GM19372 (cell line): ENCODE results near the gene RFX2.

ENCODE experiments used
- ATAC-seq: cut with Tn5 transposase; IDR thresholded peaks from one replicate; pipeline ENCODE4 v1.9.1; 2021; ENCODE audit warnings: mild to moderate bottlenecking, low read depth, moderate library complexity; ENCODE audit not compliant: unreplicated experiment

The RFX2 gene

DNA sequence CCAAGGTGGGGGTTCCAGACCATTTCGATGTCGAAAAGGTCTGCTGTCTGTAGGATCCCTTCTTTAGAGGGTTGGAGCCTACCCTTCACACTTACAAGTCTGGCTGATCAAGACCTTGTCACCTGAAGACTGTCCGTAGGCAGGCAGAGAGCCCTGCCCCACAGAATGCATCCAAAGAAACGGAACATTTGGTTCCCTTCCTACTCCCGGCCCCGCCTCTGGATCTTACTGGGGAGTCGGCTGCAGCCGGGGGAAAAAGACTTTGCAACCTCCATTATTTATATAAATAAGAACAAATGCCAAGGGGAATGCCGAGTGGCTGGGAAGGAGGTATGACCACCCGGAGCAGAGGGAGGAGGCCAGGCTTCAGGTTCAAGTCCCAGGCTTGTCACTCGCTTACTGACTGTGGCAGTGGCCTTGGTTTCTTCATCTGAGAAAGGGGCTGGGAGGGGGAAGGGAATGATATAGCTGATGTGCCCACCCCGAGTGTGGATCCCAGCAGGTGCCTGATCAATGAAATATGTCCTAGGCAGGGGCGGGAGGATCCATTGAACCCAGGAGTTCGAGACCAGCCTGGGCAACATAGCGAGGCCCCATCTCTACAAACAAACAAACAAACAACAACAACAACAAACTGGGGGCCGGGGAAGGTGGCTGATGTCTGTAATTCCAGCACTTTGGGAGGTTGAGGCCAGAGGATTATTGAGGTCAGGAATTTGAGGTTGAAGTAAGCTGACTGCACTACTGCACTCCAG, 48.7 kb downstream of the RFX2 start:
- ATAC-seq: no peak

DNA sequence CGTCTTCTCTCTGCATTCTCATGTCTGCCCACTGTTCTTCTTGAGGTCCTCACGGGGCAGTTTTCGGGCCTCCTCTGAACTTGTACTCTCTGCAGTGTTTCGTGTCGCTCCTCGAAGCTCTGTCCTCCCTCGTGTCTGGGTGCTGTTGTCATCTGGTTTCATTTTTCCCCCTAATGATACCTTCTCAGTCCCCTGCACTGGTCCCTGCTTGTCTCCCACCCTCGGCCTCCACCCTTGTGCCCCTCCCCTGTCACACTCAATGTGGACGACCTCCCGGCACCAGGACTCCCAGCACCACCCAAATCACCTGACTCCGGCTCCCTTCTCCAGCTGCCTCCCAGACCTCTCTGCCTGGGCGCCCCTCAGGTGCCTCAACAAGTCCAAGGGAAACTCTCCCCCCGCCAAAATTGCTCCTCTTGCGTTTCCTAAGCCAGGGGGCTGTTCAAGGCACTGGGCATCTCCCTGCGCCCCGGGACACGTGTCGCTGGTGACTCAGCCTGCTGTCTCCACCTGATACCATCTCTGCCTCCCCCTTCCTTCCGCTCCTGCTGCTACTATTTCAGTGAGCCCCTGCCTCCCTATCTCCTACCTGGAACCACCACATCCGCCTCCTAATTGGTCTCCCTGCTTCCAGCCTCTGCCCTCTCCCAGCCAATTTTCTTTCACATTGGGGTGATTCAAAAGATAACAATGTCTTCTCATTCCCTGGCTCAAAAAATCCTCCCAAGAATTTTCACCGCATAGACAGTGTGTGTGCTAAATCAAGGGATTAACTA, 49.5 kb downstream of the RFX2 start:
- ATAC-seq: no peak

- ATAC-seq: no peak
These were observed 50.2 kb downstream of the RFX2 start for GRCh38 chr19:6059988-6060599.

DNA sequence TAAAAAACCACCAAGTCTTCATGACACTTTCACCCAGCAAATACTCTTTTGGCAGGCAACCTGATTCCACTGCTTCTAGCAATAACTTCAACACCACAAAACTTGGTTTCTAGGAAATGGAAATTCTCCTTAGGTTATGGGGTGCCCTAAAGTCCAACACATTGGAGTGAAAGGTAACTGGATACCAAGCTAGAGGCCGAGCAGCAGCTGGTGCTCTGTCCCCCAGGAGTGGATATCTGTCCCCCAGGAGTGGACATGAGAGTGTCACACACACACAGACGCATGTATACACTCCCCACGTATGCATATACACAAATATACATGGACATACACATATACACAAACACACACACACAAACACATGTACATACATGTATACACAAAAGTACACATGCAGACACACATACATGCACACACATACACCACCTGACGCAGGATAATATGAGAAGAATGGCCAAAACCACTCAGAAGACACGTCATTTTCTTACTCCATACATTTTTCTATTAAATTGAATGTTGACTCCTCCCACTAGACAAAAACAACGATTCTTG, 50.8 kb downstream of the RFX2 start:
- no peak for ATAC-seq

DNA sequence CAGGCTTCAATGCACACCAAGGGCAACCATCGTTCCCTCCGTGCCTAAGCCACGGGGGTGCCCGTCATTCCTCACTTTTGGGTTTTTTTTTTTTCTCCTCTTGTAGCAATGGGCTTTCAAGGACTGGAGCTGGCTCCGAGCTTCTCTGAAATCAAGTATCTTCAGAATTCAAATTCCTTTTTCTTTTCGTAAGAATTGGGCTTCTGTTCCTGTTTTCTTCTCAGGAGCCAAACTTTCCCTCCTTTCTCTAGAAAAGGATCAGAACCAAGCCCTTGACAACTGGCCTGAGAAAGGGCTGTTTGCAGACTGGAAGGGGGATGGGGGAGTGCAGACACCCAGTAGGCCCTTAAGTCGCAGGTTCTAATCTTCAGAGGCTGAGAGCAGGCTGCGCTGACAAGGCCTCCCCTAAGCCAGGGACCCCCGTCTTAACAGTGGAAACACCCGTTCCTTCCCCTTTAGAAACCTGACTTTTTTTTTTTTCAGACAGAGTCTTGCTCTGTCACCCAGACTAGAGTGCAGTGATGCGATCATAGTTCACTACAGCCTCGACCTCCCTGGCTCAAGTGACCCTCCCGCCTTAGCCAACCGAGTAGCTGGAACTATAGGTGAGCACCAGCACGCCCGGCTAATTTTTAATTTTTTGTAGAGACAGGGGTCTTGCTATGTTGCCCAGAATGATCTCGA, 51.6 kb downstream of the RFX2 start:
- no peak for ATAC-seq

GRCh38 chr19:6057651-6058517, 52.4 kb downstream of the RFX2 start:
- ATAC-seq: no peak

DNA sequence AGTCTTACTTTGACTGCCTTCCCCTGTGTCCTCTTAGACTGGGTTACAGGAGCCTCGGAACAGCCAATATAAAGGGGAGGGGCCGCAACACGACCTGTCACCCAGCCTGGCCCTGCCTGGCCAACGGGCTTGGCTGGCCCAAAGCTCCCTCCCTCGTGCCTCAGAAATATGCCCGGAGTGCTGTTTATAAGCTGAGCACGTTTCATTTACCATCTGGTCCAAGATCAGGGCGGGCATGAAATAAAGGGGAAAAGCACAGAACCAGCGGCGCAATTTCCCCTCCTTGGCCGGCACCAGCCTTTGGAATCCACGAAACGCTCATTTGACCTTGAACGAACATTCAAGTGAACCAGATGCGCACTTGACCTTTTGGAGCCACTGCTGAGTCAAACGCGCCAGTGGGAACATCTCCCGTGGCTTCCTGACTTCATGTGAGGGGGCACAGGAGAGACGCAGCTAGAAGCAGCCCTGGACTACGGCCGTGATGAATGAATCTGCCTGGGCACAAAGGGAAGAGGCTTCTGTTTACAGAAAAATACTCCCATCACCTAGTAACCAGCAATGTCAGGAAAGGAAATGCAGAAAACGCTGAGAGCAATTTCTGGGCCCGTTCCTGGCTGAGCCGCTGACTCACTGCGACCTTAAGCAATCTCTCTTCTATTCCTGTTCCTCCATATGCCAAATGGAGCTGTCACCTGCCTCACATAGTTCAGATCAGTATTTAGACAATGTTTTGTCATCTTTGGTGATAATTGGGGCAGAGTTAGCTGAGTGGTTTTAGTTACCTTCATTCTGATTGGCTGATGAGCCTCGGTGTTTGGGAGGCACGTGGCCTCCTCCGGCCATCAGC, 53.3 kb downstream of the RFX2 start:
- ATAC-seq: no peak

DNA sequence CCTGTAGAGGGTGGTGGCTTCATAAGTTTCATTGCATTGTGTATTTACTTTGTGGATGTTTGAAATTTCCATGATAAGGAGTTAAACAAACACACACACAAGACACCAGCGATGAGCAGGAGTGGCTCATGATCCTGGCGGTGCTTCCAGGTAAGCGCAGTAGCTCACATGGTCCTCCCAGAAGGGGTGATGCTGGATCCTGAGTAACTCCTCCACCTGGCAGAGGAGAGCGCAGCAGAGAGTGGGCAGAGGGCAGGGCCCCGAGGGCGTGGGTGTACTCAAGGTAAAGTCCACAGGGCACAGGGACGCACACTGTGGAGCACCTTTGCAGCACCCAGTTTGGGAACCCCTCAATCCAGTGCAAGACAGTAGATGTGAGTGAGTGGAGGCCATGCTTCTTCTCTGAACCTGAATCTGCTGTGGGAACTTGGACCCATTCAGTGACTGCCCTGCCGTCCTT, 54.0 kb downstream of the RFX2 start:
- no peak for ATAC-seq

DNA sequence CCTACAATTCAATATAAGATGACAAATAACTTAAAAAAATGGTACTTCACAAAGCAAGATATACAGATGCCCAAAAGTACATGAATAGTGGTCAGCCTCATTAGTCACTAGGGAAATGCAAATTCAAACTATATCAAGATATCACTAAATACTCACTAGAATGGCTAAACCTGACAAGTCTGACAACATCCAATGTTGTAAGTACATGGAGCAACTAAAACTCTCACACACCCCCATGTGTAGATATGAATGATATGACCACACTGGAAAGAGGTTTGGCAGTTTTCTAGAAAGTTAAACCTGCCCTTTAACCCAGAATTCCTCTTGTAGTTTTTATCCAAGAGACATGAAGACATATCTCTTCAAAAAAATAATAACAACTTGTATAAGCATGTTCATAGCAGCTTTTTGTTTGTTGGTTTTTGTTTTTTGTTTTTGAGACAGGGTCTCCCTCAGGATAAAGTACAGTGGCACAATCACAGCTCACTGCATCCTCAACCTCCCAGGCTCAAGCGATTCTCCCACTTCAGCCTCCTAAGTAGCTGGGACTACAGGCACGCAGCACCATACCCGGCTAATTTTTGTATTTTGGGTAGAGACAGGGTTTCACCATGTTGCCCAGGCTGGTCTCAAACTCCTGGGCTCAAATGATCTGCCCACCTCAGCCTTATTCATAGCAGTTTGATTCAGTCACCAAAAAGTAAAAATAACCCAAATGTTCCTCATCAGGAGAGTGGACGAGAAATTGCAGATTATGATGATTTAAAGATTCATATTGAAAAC, 55.1 kb downstream of the RFX2 start:
- no peak for ATAC-seq

GRCh38 chr19:6048793-6049405, 61.4 kb downstream of the RFX2 start:
- ATAC-seq: no peak

DNA sequence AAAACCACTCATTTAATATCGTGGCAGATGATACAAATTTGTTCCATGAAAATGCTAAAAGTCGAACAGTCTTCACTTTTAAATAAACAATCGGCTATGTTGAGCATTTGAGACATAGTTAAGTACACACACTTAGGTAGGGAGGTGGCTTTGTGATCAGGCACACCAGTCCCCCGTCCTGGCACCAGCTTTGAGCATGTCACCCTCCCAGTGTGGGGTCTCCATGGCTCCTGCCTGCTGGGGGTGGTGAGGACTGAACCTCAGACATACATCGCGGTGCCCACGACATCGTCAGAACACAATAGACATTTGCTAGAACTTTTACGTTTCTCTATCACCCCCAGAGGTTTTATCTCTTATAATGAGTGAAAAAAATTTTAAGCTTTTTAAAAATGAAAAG, 62.0 kb downstream of the RFX2 start:
- no peak for ATAC-seq

- no peak for ATAC-seq
These were observed 62.5 kb downstream of the RFX2 start for GRCh38 chr19:6047741-6048251.

GRCh38 chr19:6047256-6047655, 63.0 kb downstream of the RFX2 start:
- no peak for ATAC-seq

DNA sequence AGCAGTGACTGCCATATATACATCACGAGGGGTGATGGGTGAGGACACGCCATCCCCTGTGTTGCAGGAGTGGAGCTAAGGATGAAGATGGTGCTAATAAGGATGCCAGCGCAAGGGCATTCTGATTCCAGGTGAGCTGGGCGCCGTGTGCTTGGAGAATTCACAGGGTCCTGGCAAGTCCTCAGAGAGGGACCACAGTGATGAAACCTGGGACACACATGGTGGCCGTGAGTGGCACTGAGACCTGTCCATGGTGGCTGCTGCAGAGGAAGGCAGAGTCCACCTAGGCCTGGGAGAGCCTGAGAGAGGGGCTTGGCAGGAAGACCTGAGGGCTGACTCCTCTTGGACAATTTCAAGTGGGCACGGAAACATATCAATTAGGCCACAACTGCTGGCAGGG, 65.2 kb downstream of the RFX2 start:
- no peak for ATAC-seq

DNA sequence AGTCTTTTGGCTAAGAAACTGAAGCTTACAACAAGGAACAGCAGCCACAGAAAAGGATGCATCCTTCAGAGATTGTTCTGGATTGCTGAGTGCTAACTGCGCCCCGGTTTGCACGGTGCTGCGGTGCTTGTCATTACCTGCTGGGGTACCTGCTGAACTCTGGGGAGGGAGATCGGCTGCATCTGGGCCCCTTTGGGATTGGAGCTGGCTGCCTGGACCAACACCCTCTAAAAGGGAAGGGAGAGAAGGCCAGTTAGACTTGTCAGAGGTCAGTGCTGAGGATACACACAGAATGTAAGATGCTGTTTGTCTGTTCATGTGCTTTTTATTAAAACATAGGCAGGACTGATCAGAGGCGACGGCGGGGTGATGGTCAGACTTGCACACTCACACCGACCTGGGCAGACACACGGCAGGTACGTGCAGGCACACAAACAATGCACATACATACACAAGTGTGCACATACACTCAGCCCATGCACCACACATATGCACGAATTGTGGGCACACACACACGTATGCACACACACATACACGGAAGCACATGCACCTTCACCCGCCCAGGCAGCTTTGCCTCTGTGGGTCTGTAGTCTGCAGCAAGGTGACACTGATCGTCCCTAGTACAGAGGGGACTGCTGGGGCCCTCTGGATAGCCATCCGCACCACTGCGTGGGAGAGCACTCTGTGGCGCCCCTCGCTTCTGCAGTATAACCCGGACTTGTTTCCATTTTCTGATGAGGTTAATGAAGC, 66.1 kb downstream of the RFX2 start:
- no peak for ATAC-seq

DNA sequence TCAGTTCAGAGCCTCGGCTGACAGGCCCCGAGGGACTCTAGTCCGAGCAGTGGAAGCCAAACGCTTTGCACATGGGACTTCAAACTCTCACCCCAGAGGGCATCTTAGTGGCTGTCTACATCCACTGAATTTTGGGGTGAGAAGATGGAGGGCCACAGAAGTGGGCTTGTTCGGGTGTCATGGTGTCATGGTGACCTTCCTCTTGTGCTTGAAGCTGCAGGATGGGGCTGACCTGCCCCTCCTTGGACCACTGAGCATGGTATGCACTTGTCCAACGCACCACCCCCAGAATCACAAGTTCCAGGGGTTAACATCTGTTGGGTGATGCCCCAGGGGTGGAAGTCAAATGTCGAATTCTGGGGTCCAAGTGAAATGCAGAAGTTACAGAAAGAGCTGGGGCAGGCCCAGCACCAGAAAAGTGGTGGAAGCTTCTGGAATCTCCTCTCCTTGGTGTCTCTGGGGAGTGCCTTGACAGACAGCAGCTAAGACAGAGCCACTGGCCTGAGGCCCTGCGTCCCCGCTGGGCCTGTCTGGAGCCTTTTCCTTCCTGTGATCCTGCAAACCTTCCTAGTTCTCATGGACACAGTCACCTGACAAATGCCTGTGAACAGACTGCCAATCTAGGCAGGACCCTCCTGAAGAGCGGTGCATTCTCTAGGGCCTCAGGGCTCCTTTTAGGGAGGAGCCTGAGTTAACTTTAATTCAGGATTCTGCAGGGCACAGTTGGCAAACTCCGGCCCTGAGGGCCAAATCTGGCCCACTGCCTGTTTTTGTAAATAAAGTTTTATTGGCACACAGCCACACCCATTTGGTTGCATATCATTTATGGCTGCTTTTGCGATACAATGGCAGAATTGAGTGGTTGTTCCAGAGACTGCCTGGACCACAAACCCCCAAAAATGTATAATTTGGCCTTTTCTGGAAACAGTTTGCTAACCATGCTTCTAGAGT, 67.2 kb downstream of the RFX2 start:
- ATAC-seq: no peak
